ENCODE measurements around the gene BRAP. TPM values are rescaled to one million over a fixed set of nuclear protein-coding genes. Genes with fewer than 3 reads are reported as not detected.
"Not testable (repeated sequence)": the region's sequence is repeated elsewhere in the genome, so short reads cannot be mapped to it uniquely, and the experiment has no call there.

The BRAP gene
- total RNA-seq: 10 to 100 TPM; 22.4 to 23.0 TPM

GRCh38 chr12:111685811-111686573 lies at the start of gene BRAP, which contains the start of gene ACAD10:
Gene BRAP (minus strand): TSS chr12:111685956. CDS start chr12:111685792, 164 bp downstream.
Gene ACAD10 (plus strand): TSS chr12:111686053. CDS start chr12:111692710, 6,657 bp downstream.
- H3K27me3 Mint-ChIP-seq: no peaks in the 10 kb centered on the region
- peaks cover 29% of the 10 kb centered on the region for H3K4me1 Mint-ChIP-seq
- peak; percentile 96 for DNase-seq
- H3K4me3 Mint-ChIP-seq: peak within 1 kb of the TSS; percentile 85
- H3K36me3 Mint-ChIP-seq: peaks cover 14% of the 10 kb centered on the region
- H3K9me3 Mint-ChIP-seq: no peaks in the 10 kb centered on the region
- peak within 1 kb of the TSS; percentile 91 for H3K27ac Mint-ChIP-seq

- Mint-ChIP-seq H3K27ac (no peak overlapping the region), H3K4me3 (no peak overlapping the region), H3K36me3 (peaks cover 3% of the 10 kb centered on the region), H3K27me3 (no peaks in the 10 kb centered on the region), H3K4me1 (no peaks in the 10 kb centered on the region), H3K9me3 (no peaks in the 10 kb centered on the region)
- DNase-seq: no peak
Observed at GRCh38 chr12:111733340-111733915, 47.7 kb upstream of the BRAP start.

- Mint-ChIP-seq H3K4me1 (no peaks in the 10 kb centered on the region), H3K9me3 (no peaks in the 10 kb centered on the region), H3K4me3 (no peak overlapping the region), H3K36me3 (peaks cover 3% of the 10 kb centered on the region), H3K27me3 (no peaks in the 10 kb centered on the region), H3K27ac (no peak overlapping the region)
- no peak for DNase-seq
Observed at GRCh38 chr12:111732786-111733185, 47.0 kb upstream of the BRAP start.

- Mint-ChIP-seq H3K27ac (no peak overlapping the region), H3K27me3 (no peaks in the 10 kb centered on the region), H3K36me3 (peaks cover under 1% of the 10 kb centered on the region), H3K4me3 (no peak overlapping the region), H3K4me1 (no peaks in the 10 kb centered on the region), H3K9me3 (no peaks in the 10 kb centered on the region)
- no peak for DNase-seq
Observed at GRCh38 chr12:111730420-111730819, 44.7 kb upstream of the BRAP start.

GRCh38 chr12:111728795-111729194 lies 43.0 kb upstream of the BRAP start:
- Mint-ChIP-seq H3K27ac (no peak overlapping the region), H3K4me1 (no peaks in the 10 kb centered on the region), H3K4me3 (no peak overlapping the region), H3K27me3 (no peaks in the 10 kb centered on the region), H3K9me3 (no peaks in the 10 kb centered on the region), H3K36me3 (peaks cover 10% of the 10 kb centered on the region)
- DNase-seq: no peak

GRCh38 chr12:111723646-111724360 lies 38.0 kb upstream of the BRAP start:
- not testable (repeated sequence) for H3K9me3 Mint-ChIP-seq, H3K27me3 Mint-ChIP-seq, H3K4me3 Mint-ChIP-seq, DNase-seq, H3K4me1 Mint-ChIP-seq, H3K27ac Mint-ChIP-seq
- H3K36me3 Mint-ChIP-seq: peaks cover 18% of the 10 kb centered on the region

- no peaks in the 10 kb centered on the region for H3K27me3 Mint-ChIP-seq
- DNase-seq: no peak
- no peak overlapping the region for H3K27ac Mint-ChIP-seq
- H3K36me3 Mint-ChIP-seq: peaks cover 19% of the 10 kb centered on the region
- no peaks in the 10 kb centered on the region for H3K9me3 Mint-ChIP-seq
- H3K4me3 Mint-ChIP-seq: no peak overlapping the region
- no peaks in the 10 kb centered on the region for H3K4me1 Mint-ChIP-seq
Observed at GRCh38 chr12:111720457-111720856, 34.7 kb upstream of the BRAP start.

- not testable (repeated sequence) for H3K4me1 Mint-ChIP-seq, DNase-seq, H3K27ac Mint-ChIP-seq, H3K9me3 Mint-ChIP-seq, H3K27me3 Mint-ChIP-seq, H3K4me3 Mint-ChIP-seq
- peaks cover 12% of the 10 kb centered on the region for H3K36me3 Mint-ChIP-seq
Observed at GRCh38 chr12:111719316-111719715, 33.6 kb upstream of the BRAP start.

GRCh38 chr12:111715279-111715678 lies 29.5 kb upstream of the BRAP start:
- Mint-ChIP-seq H3K9me3 (no peaks in the 10 kb centered on the region), H3K36me3 (peaks cover 8% of the 10 kb centered on the region), H3K27me3 (no peaks in the 10 kb centered on the region), H3K4me1 (no peaks in the 10 kb centered on the region), H3K4me3 (no peak overlapping the region), H3K27ac (no peak overlapping the region)
- DNase-seq: no peak

- H3K9me3 Mint-ChIP-seq: no peaks in the 10 kb centered on the region
- DNase-seq: no peak
- H3K36me3 Mint-ChIP-seq: peaks cover 7% of the 10 kb centered on the region
- H3K4me1 Mint-ChIP-seq: no peaks in the 10 kb centered on the region
- H3K27ac Mint-ChIP-seq: no peak overlapping the region
- no peak overlapping the region for H3K4me3 Mint-ChIP-seq
- no peaks in the 10 kb centered on the region for H3K27me3 Mint-ChIP-seq
Observed at GRCh38 chr12:111706145-111706544, 20.4 kb upstream of the BRAP start.

GRCh38 chr12:111705672-111706071 lies 19.9 kb upstream of the BRAP start:
- no peak for DNase-seq
- Mint-ChIP-seq H3K9me3 (no peaks in the 10 kb centered on the region), H3K36me3 (peaks cover 7% of the 10 kb centered on the region), H3K27me3 (no peaks in the 10 kb centered on the region), H3K27ac (no peak overlapping the region), H3K4me3 (no peak overlapping the region), H3K4me1 (no peaks in the 10 kb centered on the region)

GRCh38 chr12:111699962-111700361 lies 14.2 kb upstream of the BRAP start:
- H3K9me3 Mint-ChIP-seq: no peaks in the 10 kb centered on the region
- H3K4me3 Mint-ChIP-seq: no peak overlapping the region
- no peaks in the 10 kb centered on the region for H3K4me1 Mint-ChIP-seq
- no peak overlapping the region for H3K27ac Mint-ChIP-seq
- peaks cover 18% of the 10 kb centered on the region for H3K36me3 Mint-ChIP-seq
- H3K27me3 Mint-ChIP-seq: no peaks in the 10 kb centered on the region
- no peak for DNase-seq

- no peaks in the 10 kb centered on the region for H3K9me3 Mint-ChIP-seq
- H3K27ac Mint-ChIP-seq: no peak overlapping the region
- peaks cover 16% of the 10 kb centered on the region for H3K36me3 Mint-ChIP-seq
- no peak overlapping the region for H3K4me3 Mint-ChIP-seq
- no peak for DNase-seq
- no peaks in the 10 kb centered on the region for H3K27me3 Mint-ChIP-seq
- peaks cover 2% of the 10 kb centered on the region for H3K4me1 Mint-ChIP-seq
Observed at GRCh38 chr12:111693818-111694217, 8.1 kb upstream of the BRAP start.

GRCh38 chr12:111692575-111693210 lies 6.9 kb upstream of the BRAP start:
- Mint-ChIP-seq H3K9me3 (no peaks in the 10 kb centered on the region), H3K4me3 (no peak overlapping the region), H3K27ac (no peak overlapping the region), H3K4me1 (peaks cover 2% of the 10 kb centered on the region), H3K27me3 (no peaks in the 10 kb centered on the region), H3K36me3 (peaks cover 11% of the 10 kb centered on the region)
- DNase-seq: no peak

GRCh38 chr12:111691262-111691661 lies 5.5 kb upstream of the BRAP start:
- H3K36me3 Mint-ChIP-seq: peaks cover 13% of the 10 kb centered on the region
- H3K4me3 Mint-ChIP-seq: no peak overlapping the region
- no peak overlapping the region for H3K27ac Mint-ChIP-seq
- no peaks in the 10 kb centered on the region for H3K27me3 Mint-ChIP-seq
- no peaks in the 10 kb centered on the region for H3K9me3 Mint-ChIP-seq
- peaks cover 13% of the 10 kb centered on the region for H3K4me1 Mint-ChIP-seq
- DNase-seq: no peak

Data from activated naive CD8-positive, alpha-beta T cell treated with anti-CD3 and anti-CD28 coated beads for 36 hours (primary cell).